ENCODE data around the gene COG2.
"Not testable (repeated sequence)": the region's sequence is repeated elsewhere in the genome, so short reads cannot be mapped to it uniquely, and the experiment has no call there.

COG2 gene

GRCh38 chr1:230642263-230642959, at the start of gene COG2:
Gene COG2, plus strand, starts transcription at chr1:230642481. Its CDS starts 126 bp downstream, at chr1:230642607.
- peak; percentile 81 for DNase-seq (ENCODE audit: low read depth, low spot score)

GRCh38 chr1:230592848-230593414, 49.4 kb upstream of the COG2 start:
- no peak for DNase-seq (ENCODE audit: low read depth, low spot score)

GRCh38 chr1:230594214-230594773, 48.0 kb upstream of the COG2 start:
- DNase-seq (ENCODE audit: low read depth, low spot score) = no peak

- DNase-seq (ENCODE audit: low read depth, low spot score) = no peak
Observed at GRCh38 chr1:230595181-230595580, 47.1 kb upstream of the COG2 start.

- no peak for DNase-seq (ENCODE audit: low read depth, low spot score)
Observed at GRCh38 chr1:230596306-230596705, 46.0 kb upstream of the COG2 start.

- DNase-seq (ENCODE audit: low read depth, low spot score) = no peak
Observed at GRCh38 chr1:230598745-230599144, 43.5 kb upstream of the COG2 start.

GRCh38 chr1:230599926-230600656, 42.2 kb upstream of the COG2 start:
- DNase-seq (ENCODE audit: low read depth, low spot score) = no peak

- not testable (repeated sequence) for DNase-seq (ENCODE audit: low read depth, low spot score)
Observed at GRCh38 chr1:230600657-230601400, 41.5 kb upstream of the COG2 start.

- DNase-seq (ENCODE audit: low read depth, low spot score) = no peak
Observed at GRCh38 chr1:230609208-230609607, 33.1 kb upstream of the COG2 start.

- no peak for DNase-seq (ENCODE audit: low read depth, low spot score)
Observed at GRCh38 chr1:230610589-230610988, 31.7 kb upstream of the COG2 start.

GRCh38 chr1:230611128-230611877, 31.0 kb upstream of the COG2 start:
- no peak for DNase-seq (ENCODE audit: low read depth, low spot score)

GRCh38 chr1:230611878-230612235, 30.4 kb upstream of the COG2 start:
- DNase-seq (ENCODE audit: low read depth, low spot score) = no peak

GRCh38 chr1:230612651-230613050, 29.6 kb upstream of the COG2 start:
- no peak for DNase-seq (ENCODE audit: low read depth, low spot score)

- no peak for DNase-seq (ENCODE audit: low read depth, low spot score)
Observed at GRCh38 chr1:230614121-230614520, 28.2 kb upstream of the COG2 start.

- no peak for DNase-seq (ENCODE audit: low read depth, low spot score)
Observed at GRCh38 chr1:230618537-230618936, 23.7 kb upstream of the COG2 start.

GRCh38 chr1:230620649-230621323, 21.5 kb upstream of the COG2 start:
- DNase-seq (ENCODE audit: low read depth, low spot score) = no peak

- DNase-seq (ENCODE audit: low read depth, low spot score) = no peak
Observed at GRCh38 chr1:230621324-230622030, 20.8 kb upstream of the COG2 start.

- DNase-seq (ENCODE audit: low read depth, low spot score) = no peak
Observed at GRCh38 chr1:230622151-230622550, 20.1 kb upstream of the COG2 start.

- DNase-seq (ENCODE audit: low read depth, low spot score) = no peak
Observed at GRCh38 chr1:230624097-230624713, 18.1 kb upstream of the COG2 start.

- DNase-seq (ENCODE audit: low read depth, low spot score) = no peak
Observed at GRCh38 chr1:230626232-230626631, 16.0 kb upstream of the COG2 start.

All from brain pericyte (primary cell).